SK-N-MC (cell line): ENCODE measurements around the gene PGAM2.

Experiments
- EZH2 ChIP-seq: fragments of 200-600 bp; sonication (generic); IDR thresholded peaks from one replicate; pipeline ENCODE4 v1.6.1; 2017; ENCODE audit warnings: antibody characterized with exemption
- FOXP2 ChIP-seq: optimal IDR thresholded peaks from 2 replicates; pipeline ENCODE3; 2011; ENCODE audit warnings: mild to moderate bottlenecking, moderate library complexity; ENCODE audit not compliant: insufficient read depth; ENCODE audit errors: extremely low read length, control extremely low read depth
- POLR2AphosphoS5 ChIP-seq: IDR thresholded peaks from 2 replicates; pipeline ENCODE4 v1.6.1; 2012; ENCODE audit warnings: mild to moderate bottlenecking, low read depth, low read length, borderline replicate concordance

DNA sequence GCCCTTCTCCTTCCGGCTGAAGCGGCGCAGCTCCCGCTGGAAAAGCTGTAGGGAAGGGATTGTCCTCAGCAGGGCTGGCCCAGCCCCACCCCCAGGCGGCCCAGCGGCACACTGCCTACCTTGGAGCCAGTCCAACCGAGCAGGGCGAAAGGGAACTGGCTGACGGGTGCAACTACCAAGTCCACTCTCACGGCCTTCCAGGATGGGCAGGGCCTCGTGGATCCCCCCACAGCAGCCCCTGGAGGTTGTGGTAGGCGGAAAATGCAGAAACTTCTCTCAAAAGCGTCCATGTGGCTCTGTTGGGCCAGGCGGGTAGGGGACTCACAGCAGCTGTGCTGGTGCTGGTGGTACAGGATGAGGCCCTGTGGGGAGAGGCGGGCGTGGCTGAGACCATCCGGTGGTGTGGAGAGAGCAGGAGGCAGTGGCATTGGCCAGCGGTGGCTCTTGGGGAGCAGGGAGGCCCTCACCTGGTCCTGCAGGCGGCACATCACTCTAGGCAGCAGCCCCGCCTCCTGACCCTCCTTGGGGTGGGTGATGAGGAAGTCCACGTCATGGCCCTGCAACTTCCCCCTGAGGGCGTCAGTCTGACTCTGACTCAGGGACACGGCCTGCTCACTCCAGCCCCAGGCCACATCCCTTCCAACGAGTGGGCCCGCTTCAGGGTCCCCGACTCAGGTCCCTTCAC, 8.4 kb upstream of the PGAM2 start:
- TF ChIP-seq EZH2 (no peak), POLR2AphosphoS5 (no peak), FOXP2 (no peak)
